ENCODE results near the gene KDM4B.

- no peak for TF ChIP-seq POLR2A (IDR thresholded peaks at IDR 0.05; ENCODE audit: low read depth, low read length)
- TF ChIP-seq POLR2AphosphoS5 (IDR thresholded peaks at IDR 0.05; ENCODE audit: low read depth, low read length) = no peak
Measured at GRCh38 chr19:4967738-4968461, 1.0 kb upstream of the KDM4B start.

Data from GM12892 (cell line).